ENCODE results near the gene TRPV6.

Gene TRPV6

DNA sequence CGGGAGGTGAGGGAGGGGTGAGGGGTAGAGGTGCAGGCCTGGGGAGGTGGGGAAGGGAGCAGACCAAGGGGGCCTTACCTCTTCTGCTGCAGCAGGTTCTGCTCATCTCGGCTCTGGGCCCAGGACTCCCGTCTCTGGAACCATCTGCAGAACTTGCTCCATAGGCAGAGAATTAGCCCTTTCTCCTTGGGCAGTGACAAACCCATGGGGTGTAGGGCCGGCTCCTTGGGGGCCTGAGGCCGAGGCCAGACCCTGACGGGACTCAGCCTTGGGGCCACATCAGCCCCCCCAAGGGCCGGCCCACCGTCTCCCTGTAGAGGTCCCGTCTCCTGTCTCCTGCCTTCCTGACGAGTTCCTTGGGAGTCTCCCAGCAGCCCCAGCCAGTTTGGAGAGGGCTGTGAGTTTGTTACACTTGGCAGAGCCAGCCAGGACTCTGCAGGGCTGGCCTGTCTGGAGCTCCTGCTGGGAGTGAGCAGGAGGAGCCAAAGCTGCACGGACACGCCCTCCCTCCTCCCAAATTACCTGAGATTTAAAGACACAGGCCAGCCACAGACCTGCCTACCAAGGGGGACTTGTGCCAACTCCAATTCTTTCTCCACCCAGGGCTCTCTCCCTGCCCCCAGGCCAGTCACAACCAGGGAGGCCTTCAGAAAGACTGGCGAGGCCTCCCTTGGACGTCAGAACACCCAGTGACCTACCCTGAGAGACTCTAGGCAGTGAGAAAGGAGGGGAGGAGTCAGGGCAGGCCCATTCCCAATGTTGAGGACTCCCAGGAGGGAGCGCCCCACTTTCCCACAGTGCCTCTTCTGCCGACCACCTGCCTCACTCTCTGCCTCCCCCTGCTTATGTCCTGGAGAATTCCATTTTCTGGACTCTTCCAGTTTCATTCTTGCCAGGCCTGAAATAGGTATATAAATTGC is at the start of gene TRPV6:
Gene TRPV6 (minus strand): TSS at position 435 of the 920 bp plus-strand sequence.
- Histone ChIP-seq H3K36me3 (ENCODE audit: insufficient read depth, low read depth, low read length) (no peaks in the 10 kb centered on the region), H3K27me3 (ENCODE audit: insufficient read depth, low read length) (no peaks in the 10 kb centered on the region; the same call in 1 of the 2 replicates), H3K4me3 (ENCODE audit: low read length) (no peak within 1 kb of the TSS), H3K9me3 (ENCODE audit: insufficient read depth, low read depth, low read length) (no peaks in the 10 kb centered on the region), H3K4me1 (ENCODE audit: insufficient read depth, low read length) (no peaks in the 10 kb centered on the region), H3K9ac (ENCODE audit: low read depth, low read length) (no peak within 1 kb of the TSS), H3K27ac (ENCODE audit: low read length) (no peak within 1 kb of the TSS)

DNA sequence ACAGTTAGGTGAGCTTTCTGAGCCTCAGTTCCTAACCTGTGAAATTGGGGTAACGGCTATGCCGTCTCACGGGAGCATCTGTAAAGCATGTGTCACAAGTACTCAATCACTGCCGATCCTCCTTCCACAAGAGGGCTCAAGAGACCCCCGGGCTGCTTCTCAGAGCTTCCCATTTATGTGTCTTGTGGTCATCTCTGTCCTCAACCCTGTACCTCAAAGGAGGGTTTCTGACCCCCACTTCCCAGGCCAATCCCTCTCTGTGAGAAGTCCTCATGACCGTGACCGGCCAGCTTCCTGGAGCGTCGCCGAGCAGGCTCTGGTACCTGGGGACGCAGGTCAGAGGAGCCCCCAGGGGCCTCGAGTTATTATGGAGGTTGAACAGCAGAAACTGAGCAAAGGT is 48.5 kb upstream of the TRPV6 start:
- Histone ChIP-seq H3K27ac (ENCODE audit: low read length) (no peak overlapping the region), H3K36me3 (ENCODE audit: insufficient read depth, low read depth, low read length) (no peaks in the 10 kb centered on the region), H3K9me3 (ENCODE audit: insufficient read depth, low read depth, low read length) (no peaks in the 10 kb centered on the region), H3K4me1 (ENCODE audit: insufficient read depth, low read length) (no peaks in the 10 kb centered on the region), H3K27me3 (ENCODE audit: insufficient read depth, low read length) (no peaks in the 10 kb centered on the region; the same call in 1 of the 2 replicates), H3K9ac (ENCODE audit: low read depth, low read length) (no peak overlapping the region), H3K4me3 (ENCODE audit: low read length) (no peak overlapping the region)

DNA sequence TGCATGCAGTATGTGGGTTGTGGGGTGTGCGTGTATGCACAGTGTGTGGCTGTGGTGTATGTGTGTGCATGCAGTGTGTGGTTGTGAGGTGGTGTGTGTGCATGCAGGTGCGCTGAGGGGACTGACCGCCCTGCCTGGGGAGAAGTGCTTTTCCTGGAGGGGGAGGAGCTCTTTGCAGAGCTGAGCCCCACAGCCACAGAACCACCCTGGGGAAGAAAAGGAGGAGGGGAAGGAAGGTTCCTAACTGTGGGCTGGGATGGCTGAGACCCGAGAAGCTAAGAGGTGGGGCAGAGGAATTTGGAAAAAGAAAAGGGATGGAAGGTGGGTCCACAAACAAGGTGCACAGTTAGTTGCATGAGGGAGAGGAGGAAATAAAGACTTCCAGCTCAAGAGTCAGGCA is 48.1 kb upstream of the TRPV6 start, which contains the start of gene TRPV5:
Gene TRPV5 (minus strand): TSS at position 123 of the 400 bp plus-strand sequence. CDS start 287 bp downstream, outside the sequence.
- Histone ChIP-seq H3K9me3 (ENCODE audit: insufficient read depth, low read depth, low read length) (no peaks in the 10 kb centered on the region), H3K4me1 (ENCODE audit: insufficient read depth, low read length) (no peaks in the 10 kb centered on the region), H3K9ac (ENCODE audit: low read depth, low read length) (no peak within 1 kb of the TSS), H3K27ac (ENCODE audit: low read length) (no peak within 1 kb of the TSS), H3K27me3 (ENCODE audit: insufficient read depth, low read length) (no peaks in the 10 kb centered on the region; the same call in 1 of the 2 replicates), H3K4me3 (ENCODE audit: low read length) (no peak within 1 kb of the TSS), H3K36me3 (ENCODE audit: insufficient read depth, low read depth, low read length) (no peaks in the 10 kb centered on the region)

DNA sequence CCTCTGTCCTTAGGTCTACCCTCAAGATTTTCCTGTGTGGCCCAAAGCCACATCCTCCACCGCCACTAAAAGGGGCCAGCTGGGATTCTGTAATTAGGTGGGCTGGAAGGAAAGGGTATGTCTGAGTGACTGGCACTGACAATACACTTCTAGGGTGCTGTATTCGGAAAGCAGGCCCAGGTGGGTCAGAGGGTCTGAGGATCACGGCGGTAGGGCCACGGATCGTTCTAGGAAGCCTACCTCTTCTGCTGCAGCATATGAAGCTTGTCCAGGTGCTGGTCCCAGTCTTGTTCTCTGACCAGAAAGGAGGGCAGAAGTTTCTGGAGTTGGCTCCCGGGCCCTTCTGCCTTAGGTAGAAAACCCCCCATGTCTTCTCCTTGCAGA is 47.5 kb upstream of the TRPV6 start:
- Histone ChIP-seq H3K4me1 (ENCODE audit: insufficient read depth, low read length) (no peaks in the 10 kb centered on the region), H3K9ac (ENCODE audit: low read depth, low read length) (no peak overlapping the region), H3K9me3 (ENCODE audit: insufficient read depth, low read depth, low read length) (no peaks in the 10 kb centered on the region), H3K36me3 (ENCODE audit: insufficient read depth, low read depth, low read length) (no peaks in the 10 kb centered on the region), H3K27me3 (ENCODE audit: insufficient read depth, low read length) (peaks cover 2% of the 10 kb centered on the region; the same call in 1 of the 2 replicates), H3K27ac (ENCODE audit: low read length) (no peak overlapping the region), H3K4me3 (ENCODE audit: low read length) (no peak overlapping the region)

DNA sequence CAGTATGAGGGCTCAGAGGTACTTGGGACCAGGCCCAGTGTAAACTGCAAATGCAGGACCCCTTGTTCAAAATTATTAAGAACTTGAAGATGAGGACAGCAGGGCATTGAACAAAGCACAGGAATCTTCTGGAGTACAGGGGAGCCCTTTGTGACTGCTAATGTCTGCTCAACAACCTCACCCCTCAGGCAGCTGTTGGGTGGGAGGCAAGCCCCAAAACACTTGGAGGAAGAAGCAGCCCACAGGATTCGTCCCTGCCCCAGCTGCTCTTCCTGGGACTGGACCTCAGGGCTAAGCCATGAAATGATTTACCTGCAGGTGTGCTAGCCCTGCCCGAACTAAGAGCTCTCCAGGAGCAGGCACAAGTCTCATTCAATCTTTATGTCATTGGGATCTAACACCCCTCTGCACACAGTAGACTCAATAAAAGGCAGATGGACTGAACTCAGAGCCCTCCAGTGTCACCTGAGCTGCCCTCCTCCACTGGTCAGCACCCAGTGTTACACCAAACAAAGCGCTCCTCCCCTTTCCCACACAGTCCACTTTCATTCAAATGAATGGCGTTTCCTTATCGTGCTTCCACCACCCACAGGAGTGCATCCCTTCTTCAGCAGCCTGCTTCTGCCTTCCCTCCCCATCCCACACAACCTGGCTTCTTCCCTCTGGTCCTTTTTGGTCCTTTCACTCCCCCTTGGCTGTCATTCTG is 47.0 kb upstream of the TRPV6 start:
- no peaks in the 10 kb centered on the region for H3K4me1 ChIP-seq (ENCODE audit: insufficient read depth, low read length)
- H3K4me3 ChIP-seq (ENCODE audit: low read length): no peak overlapping the region
- H3K27ac ChIP-seq (ENCODE audit: low read length): no peak overlapping the region
- H3K9ac ChIP-seq (ENCODE audit: low read depth, low read length): no peak overlapping the region
- H3K36me3 ChIP-seq (ENCODE audit: insufficient read depth, low read depth, low read length): no peaks in the 10 kb centered on the region
- H3K9me3 ChIP-seq (ENCODE audit: insufficient read depth, low read depth, low read length): no peaks in the 10 kb centered on the region
- H3K27me3 ChIP-seq (ENCODE audit: insufficient read depth, low read length): peaks cover 3% of the 10 kb centered on the region; the same call in 1 of the 2 replicates

DNA sequence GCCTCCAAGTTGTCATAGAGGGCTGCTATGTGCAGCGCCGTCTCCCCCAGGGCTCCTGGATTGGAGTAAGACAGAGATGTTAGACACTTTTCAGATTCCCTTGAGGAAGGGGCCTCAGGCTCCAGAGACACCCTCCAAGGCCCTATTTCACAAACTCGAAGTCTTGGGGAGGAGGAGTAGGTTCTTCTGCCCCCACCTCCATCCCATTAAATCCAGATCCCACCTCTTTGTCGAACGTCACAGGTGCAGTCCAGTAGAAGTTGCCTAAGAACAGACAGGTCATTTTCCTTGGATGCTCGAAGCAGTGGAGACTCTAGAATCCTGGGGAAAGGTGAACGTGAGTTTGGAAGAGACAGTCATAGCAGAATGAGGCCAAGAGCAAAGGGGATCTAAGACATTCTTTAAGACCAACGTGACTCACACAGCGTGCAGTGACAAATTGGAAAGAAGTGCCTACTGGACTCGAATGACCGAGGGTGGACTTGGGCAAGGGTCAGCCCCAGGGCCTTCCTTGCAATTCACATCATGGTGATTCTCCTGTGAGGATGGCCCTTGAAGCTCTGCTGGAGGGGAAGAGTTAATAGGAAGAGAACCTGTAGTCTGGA is 44.7 kb upstream of the TRPV6 start:
- no peaks in the 10 kb centered on the region for H3K4me1 ChIP-seq (ENCODE audit: insufficient read depth, low read length)
- no peaks in the 10 kb centered on the region for H3K36me3 ChIP-seq (ENCODE audit: insufficient read depth, low read depth, low read length)
- no peak overlapping the region for H3K4me3 ChIP-seq (ENCODE audit: low read length)
- H3K9me3 ChIP-seq (ENCODE audit: insufficient read depth, low read depth, low read length): no peaks in the 10 kb centered on the region
- H3K27me3 ChIP-seq (ENCODE audit: insufficient read depth, low read length): peaks cover 24% of the 10 kb centered on the region
- no peak overlapping the region for H3K27ac ChIP-seq (ENCODE audit: low read length)
- no peak overlapping the region for H3K9ac ChIP-seq (ENCODE audit: low read depth, low read length)

DNA sequence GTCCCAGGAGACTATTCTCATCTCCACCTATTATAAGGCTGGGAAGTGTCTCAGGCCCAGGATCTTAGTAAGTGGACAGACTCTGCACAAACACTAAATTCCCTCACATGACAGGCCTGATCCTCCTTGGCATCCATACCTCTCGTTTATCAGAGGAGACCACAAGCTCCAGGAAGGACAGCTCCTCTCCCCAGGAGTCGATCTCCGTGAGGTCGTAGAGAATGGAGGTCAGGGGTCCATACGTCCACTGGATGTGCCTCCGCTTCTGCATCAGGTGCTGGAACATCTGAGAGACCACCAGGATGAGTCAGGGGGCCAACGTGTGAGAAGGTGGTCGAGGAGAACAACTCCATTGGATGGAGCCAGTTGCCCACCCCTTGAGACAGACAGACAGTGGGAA is 42.4 kb upstream of the TRPV6 start:
- Histone ChIP-seq H3K27ac (ENCODE audit: low read length) (no peak overlapping the region), H3K4me3 (ENCODE audit: low read length) (no peak overlapping the region), H3K9me3 (ENCODE audit: insufficient read depth, low read depth, low read length) (no peaks in the 10 kb centered on the region), H3K27me3 (ENCODE audit: insufficient read depth, low read length) (peaks cover 24% of the 10 kb centered on the region), H3K4me1 (ENCODE audit: insufficient read depth, low read length) (no peaks in the 10 kb centered on the region), H3K36me3 (ENCODE audit: insufficient read depth, low read depth, low read length) (no peaks in the 10 kb centered on the region), H3K9ac (ENCODE audit: low read depth, low read length) (no peak overlapping the region)

DNA sequence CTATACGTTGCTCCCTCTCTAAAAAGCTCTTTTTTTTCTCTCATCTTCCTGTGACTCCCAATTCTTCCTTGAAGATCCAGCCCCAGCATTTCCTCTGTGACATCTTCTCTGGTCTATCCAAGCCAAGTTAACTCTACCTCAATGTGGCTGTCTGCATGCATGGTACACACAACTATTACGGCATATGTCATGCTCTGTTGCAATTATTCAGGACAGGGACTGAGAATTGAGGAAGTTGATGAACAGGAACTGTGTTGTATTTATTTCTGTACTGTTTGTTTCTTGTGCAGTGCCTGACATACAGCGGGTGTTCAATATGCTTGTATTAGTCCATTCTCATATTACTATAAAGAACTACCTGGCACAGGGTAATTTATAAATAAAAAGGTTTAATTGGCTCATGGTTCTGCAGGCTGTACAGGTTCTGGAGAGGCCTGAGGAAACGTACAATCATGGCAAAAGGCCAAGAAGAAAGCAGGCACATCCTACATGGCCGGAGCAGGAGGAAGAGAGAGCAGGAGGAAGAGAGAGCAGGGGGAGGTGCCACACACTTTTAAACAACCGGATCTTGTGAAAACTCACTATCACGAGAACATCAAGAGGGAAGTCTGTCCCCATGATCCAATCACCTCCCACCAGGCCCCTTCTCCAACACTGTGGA is 41.7 kb upstream of the TRPV6 start:
- no peaks in the 10 kb centered on the region for H3K36me3 ChIP-seq (ENCODE audit: insufficient read depth, low read depth, low read length)
- H3K9ac ChIP-seq (ENCODE audit: low read depth, low read length): no peak overlapping the region
- no peaks in the 10 kb centered on the region for H3K4me1 ChIP-seq (ENCODE audit: insufficient read depth, low read length)
- no peak overlapping the region for H3K4me3 ChIP-seq (ENCODE audit: low read length)
- H3K27ac ChIP-seq (ENCODE audit: low read length): no peak overlapping the region
- H3K27me3 ChIP-seq (ENCODE audit: insufficient read depth, low read length): peaks cover 24% of the 10 kb centered on the region
- no peaks in the 10 kb centered on the region for H3K9me3 ChIP-seq (ENCODE audit: insufficient read depth, low read depth, low read length)

DNA sequence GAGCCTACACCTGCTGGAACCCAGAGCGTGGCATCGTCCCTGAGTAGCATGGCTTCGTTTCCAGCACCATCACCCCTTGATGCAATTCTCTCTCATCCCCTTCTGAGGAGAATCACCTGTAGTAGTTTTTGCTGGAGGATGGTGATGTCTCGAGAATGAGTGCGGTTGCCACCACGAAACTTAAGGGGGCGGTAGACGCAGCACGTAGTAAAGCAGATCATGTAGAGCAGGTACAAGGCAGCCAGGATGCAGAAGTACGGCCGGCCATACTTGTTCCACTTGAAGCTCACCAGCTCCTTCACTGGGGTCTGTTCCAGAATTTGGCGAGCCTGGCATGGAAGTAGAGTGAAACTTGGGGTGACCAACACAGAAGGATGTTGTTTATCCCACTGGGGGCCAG is 39.9 kb upstream of the TRPV6 start:
- no peaks in the 10 kb centered on the region for H3K4me1 ChIP-seq (ENCODE audit: insufficient read depth, low read length)
- H3K9me3 ChIP-seq (ENCODE audit: insufficient read depth, low read depth, low read length): no peaks in the 10 kb centered on the region
- no peak overlapping the region for H3K27ac ChIP-seq (ENCODE audit: low read length)
- no peak overlapping the region for H3K9ac ChIP-seq (ENCODE audit: low read depth, low read length)
- no peak overlapping the region for H3K4me3 ChIP-seq (ENCODE audit: low read length)
- H3K36me3 ChIP-seq (ENCODE audit: insufficient read depth, low read depth, low read length): no peaks in the 10 kb centered on the region
- H3K27me3 ChIP-seq (ENCODE audit: insufficient read depth, low read length): peaks cover 24% of the 10 kb centered on the region

DNA sequence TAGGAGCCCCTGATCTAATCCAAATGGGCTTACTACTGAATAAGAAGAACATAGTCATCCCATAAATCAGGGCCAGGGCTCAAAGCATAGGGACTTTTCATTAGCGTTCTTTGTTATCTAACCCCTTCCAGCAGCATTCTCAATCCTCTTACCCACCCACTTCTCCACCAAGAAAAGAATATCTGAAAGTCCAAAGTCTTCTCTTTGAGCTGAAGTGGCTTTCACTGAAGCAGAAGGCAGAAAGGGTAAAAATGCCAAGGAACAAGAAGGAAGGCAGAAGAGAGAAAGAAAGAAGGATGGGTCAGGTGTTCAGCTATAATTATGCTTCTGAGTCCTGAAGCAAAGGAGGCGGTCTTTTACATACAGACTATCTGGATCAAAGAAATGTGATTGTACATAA is 37.8 kb upstream of the TRPV6 start:
- no peaks in the 10 kb centered on the region for H3K4me1 ChIP-seq (ENCODE audit: insufficient read depth, low read length)
- peaks cover 24% of the 10 kb centered on the region for H3K27me3 ChIP-seq (ENCODE audit: insufficient read depth, low read length)
- no peak overlapping the region for H3K9ac ChIP-seq (ENCODE audit: low read depth, low read length)

DNA sequence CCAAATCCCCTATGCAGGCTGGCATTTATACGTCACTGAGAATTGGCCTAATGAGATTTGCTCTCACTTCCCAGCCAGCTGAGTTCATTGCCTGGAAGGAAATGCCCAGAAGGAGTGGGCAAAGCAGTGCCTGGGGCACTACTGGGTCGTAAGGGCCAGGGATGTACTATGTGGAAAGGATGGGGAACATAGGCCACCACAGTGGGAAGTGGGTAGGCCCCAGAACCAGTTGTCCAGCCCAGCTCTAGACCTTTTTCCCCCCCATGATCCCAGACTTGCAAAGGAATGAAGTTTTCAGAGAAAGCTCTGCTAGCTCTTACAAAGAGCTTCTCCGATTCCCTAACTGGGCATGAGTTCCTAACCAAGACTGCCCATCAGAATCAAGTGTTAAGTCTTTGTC is 34.1 kb upstream of the TRPV6 start:
- Histone ChIP-seq H3K27me3 (ENCODE audit: insufficient read depth, low read length) (no peaks in the 10 kb centered on the region), H3K4me3 (ENCODE audit: low read length) (no peak overlapping the region), H3K36me3 (ENCODE audit: insufficient read depth, low read depth, low read length) (no peaks in the 10 kb centered on the region), H3K4me1 (ENCODE audit: insufficient read depth, low read length) (no peaks in the 10 kb centered on the region), H3K9ac (ENCODE audit: low read depth, low read length) (no peak overlapping the region), H3K9me3 (ENCODE audit: insufficient read depth, low read depth, low read length) (no peaks in the 10 kb centered on the region), H3K27ac (ENCODE audit: low read length) (no peak overlapping the region)

More for the DNA sequence above, 37.8 kb upstream of the TRPV6 start:
- Histone ChIP-seq H3K9me3 (ENCODE audit: insufficient read depth, low read depth, low read length) (no peaks in the 10 kb centered on the region), H3K27ac (ENCODE audit: low read length) (no peak overlapping the region), H3K36me3 (ENCODE audit: insufficient read depth, low read depth, low read length) (no peaks in the 10 kb centered on the region), H3K4me3 (ENCODE audit: low read length) (no peak overlapping the region)

All from iPS-20b (cell line).